ENCODE measurements around the gene KLHL4. TPM values are rescaled to one million over a fixed set of nuclear protein-coding genes. Genes with fewer than 3 reads are reported as not detected.
"Not testable (repeated sequence)": the region's sequence is repeated elsewhere in the genome, so short reads cannot be mapped to it uniquely, and the experiment has no call there.

Gene KLHL4
- total RNA-seq, 2 donors from 2014 or later = 0.15 to 0.58 TPM

DNA sequence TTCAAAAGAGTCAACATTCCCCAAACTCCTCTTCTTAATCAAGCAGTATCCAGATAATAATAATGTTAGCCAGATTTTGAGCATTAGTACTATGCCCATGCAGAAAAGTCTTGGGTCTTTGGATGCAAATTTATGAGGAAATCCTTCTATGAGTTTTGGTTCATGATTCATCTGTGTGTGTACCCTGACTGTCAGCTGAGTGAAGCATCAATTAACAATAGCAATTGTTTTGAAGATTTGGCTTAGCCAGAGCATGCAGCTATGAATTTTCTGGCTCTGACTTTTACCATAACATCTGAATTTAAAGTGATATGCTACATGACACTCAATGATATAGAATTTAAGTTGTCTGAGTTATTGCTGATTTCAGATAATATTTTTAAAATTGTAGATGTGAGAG, 145.8 kb downstream of the KLHL4 start:
- H3K4me3 ChIP-seq = no peak overlapping the region
- H3K9ac ChIP-seq (ENCODE audit: low read depth in 2 of 2, low read length in 2 of 2) = no peak overlapping the region
- no peaks in the 10 kb centered on the region for H3K9me3 ChIP-seq
- no peaks in the 10 kb centered on the region for H3K4me1 ChIP-seq
- intact Hi-C loops (cut with DNase I) = no loop called here
- no peaks in the 10 kb centered on the region for H3K27me3 ChIP-seq
- TF ChIP-seq, protein P1, sequence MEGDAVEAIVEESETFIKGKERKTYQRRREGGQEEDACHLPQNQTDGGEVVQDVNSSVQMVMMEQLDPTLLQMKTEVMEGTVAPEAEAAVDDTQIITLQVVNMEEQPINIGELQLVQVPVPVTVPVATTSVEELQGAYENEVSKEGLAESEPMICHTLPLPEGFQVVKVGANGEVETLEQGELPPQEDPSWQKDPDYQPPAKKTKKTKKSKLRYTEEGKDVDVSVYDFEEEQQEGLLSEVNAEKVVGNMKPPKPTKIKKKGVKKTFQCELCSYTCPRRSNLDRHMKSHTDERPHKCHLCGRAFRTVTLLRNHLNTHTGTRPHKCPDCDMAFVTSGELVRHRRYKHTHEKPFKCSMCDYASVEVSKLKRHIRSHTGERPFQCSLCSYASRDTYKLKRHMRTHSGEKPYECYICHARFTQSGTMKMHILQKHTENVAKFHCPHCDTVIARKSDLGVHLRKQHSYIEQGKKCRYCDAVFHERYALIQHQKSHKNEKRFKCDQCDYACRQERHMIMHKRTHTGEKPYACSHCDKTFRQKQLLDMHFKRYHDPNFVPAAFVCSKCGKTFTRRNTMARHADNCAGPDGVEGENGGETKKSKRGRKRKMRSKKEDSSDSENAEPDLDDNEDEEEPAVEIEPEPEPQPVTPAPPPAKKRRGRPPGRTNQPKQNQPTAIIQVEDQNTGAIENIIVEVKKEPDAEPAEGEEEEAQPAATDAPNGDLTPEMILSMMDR (IDR thresholded peaks at IDR 0.05) = no peak
- H3K27ac ChIP-seq = no peak overlapping the region
- H3K36me3 ChIP-seq = no peaks in the 10 kb centered on the region
- DNase-seq = no peak

DNA sequence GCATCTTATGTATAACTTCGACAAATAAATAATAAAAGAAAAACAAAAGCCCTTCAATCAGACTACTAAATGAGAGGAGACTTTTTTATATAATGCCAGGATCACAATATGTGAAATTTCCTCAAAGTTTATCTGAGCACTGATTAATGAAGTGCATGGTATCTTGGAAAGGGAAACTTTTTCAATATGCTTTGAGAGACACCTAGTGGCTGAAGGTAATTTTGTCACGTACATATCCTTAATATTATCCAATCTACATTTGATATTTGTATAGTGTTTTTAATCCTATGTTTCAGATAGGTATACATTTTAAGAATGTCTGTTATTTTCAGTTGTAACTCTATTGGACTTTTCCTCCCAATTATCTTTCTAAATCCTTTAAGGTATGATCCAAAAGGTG, 146.8 kb downstream of the KLHL4 start:
- Histone ChIP-seq H3K4me1 (no peaks in the 10 kb centered on the region), H3K27ac (no peak overlapping the region), H3K4me3 (no peak overlapping the region), H3K36me3 (no peaks in the 10 kb centered on the region), H3K9ac (ENCODE audit: low read depth in 2 of 2, low read length in 2 of 2) (no peak overlapping the region), H3K27me3 (no peaks in the 10 kb centered on the region), H3K9me3 (no peaks in the 10 kb centered on the region)
- TF ChIP-seq, protein P1 (IDR thresholded peaks at IDR 0.05) = peak; percentile 26
- intact Hi-C loops (cut with DNase I) = no loop called here
- no peak for DNase-seq

DNA sequence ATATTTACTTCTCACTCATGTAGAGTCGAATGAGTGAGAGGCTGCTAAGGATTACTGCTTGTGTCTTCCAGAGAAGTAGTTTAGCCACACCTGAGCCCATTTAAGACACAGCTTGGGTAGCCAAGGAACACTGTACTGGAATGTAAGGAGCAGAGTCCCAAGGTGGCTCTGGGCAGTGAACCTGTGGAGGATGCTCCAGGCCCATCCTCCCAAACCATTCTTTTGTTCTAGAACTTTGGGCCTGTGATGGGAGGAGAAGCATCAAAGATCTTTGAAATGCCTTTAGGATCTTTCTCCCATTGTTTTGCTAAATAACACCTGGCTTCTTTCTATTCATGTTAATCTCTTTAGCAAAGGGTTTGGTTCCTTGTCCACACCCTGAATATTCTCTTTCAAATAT, 162.2 kb downstream of the KLHL4 start:
- no peaks in the 10 kb centered on the region for H3K36me3 ChIP-seq
- H3K4me3 ChIP-seq = no peak overlapping the region
- intact Hi-C loops (cut with DNase I) = no loop called here
- no peaks in the 10 kb centered on the region for H3K27me3 ChIP-seq
- TF ChIP-seq, protein P1 (IDR thresholded peaks at IDR 0.05) = no peak
- no peak overlapping the region for H3K27ac ChIP-seq
- no peak overlapping the region for H3K9ac ChIP-seq (ENCODE audit: low read depth in 2 of 2, low read length in 2 of 2)
- no peaks in the 10 kb centered on the region for H3K4me1 ChIP-seq
- no peaks in the 10 kb centered on the region for H3K9me3 ChIP-seq
- DNase-seq = no peak

DNA sequence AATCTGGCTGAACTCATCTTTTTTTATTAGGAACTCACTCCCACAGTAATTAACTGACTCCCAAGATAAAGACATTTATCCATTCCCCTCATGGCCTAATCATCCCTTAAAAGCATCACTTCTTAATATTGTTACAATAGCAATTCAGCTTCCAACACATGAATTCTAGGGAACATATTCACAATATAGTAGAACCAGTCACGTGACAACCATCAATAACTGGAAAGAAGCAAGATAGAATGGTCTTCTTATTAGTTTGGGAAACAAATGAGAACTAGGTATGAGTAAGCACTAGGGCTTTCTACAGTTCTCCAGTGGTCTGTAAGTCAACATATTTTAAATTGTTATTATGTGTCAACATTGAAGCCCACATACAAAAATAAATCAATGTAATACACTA, 170.1 kb downstream of the KLHL4 start:
- intact Hi-C loops (cut with DNase I) = no loop called here
- TF ChIP-seq, protein P1 (IDR thresholded peaks at IDR 0.05) = no peak
- Histone ChIP-seq H3K9me3 (no peaks in the 10 kb centered on the region), H3K36me3 (no peaks in the 10 kb centered on the region), H3K9ac (ENCODE audit: low read depth in 2 of 2, low read length in 2 of 2) (no peak overlapping the region), H3K27me3 (no peaks in the 10 kb centered on the region), H3K27ac (no peak overlapping the region), H3K4me1 (no peaks in the 10 kb centered on the region), H3K4me3 (no peak overlapping the region)
- no peak for DNase-seq

DNA sequence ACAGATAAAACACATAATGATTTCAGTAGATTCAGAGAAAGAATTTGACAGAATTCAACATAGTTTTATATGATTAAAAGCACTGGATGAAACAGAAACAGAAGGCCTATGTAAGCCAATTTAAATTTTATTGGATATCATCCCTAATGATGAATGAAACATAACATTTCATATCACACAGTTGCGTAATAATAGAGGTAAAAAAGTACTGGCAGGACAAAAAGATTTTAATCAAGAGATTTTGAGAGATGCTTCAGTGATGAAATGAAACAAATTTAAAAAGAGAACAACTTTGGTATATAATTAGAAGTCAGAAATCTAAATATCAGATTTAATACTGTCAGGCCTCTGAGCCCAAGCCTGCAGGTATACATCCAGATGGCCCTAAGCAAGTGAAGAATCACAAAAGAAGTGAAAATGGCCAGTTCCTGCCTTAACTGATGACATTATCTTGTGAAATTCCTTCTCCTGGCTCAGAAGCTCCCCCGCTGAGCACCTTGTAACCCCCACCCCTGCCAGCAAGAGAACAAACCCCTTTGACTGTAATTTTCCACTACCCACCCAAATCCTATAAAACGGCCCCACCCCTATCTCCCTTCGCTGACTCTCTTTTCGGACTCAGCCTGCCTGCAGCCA, 170.6 kb downstream of the KLHL4 start:
- intact Hi-C loops (cut with DNase I); H3K36me3 ChIP-seq; H3K4me3 ChIP-seq; H3K27me3 ChIP-seq; H3K9me3 ChIP-seq; DNase-seq; H3K9ac ChIP-seq (ENCODE audit: low read depth in 2 of 2, low read length in 2 of 2); H3K4me1 ChIP-seq; H3K27ac ChIP-seq: not testable (repeated sequence)

DNA sequence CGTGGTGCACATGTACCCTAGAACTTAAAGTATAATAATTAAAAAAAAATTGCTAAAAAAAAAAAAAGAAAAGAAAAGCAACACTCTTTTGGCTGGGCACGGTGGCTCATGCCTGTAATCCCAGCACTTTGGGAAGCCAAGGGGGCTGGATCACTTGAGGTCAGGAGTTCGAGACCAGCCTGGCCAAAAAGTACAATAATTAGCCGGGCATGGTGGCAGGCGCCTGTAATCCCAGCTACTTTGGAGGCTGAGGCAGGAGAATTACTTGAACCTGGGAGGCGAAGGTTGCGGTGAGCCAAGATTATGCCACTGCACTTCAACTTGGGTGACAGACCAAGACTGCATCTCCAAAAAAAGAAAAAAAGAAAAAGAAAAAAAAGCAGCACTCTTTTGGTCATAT, 171.6 kb downstream of the KLHL4 start:
- intact Hi-C loops (cut with DNase I); H3K27me3 ChIP-seq; H3K4me1 ChIP-seq; H3K36me3 ChIP-seq; H3K4me3 ChIP-seq; DNase-seq; H3K27ac ChIP-seq; H3K9me3 ChIP-seq; H3K9ac ChIP-seq (ENCODE audit: low read depth in 2 of 2, low read length in 2 of 2): not testable (repeated sequence)
